Mononuclear cell (primary cell): ENCODE data around the gene MARCHF5. TPM values are rescaled to one million over a fixed set of nuclear protein-coding genes. Genes with fewer than 3 reads are reported as not detected.
"Not testable (repeated sequence)": the region's sequence is repeated elsewhere in the genome, so short reads cannot be mapped to it uniquely, and the experiment has no call there.

ENCODE experiments used
- H3K27me3 ChIP-seq: 2 replicates; pipeline ENCODE4 v1.6.0; 2011; ENCODE audit warnings: low read length, control low read depth; ENCODE audit not compliant: insufficient read depth
- H3K4me1 ChIP-seq: 2 replicates; pipeline ENCODE4 v1.5.1; 2011; ENCODE audit warnings: mild to moderate bottlenecking, low read length, control low read depth; ENCODE audit not compliant: insufficient read depth
- H3K4me3 ChIP-seq: 2 replicates; pipeline ENCODE4 v1.5.1; 2011; ENCODE audit warnings: mild to moderate bottlenecking, low read length, moderate library complexity
- H3K9me3 ChIP-seq: 2 replicates; pipeline ENCODE4 v1.5.1; 2011; ENCODE audit warnings: low read depth, mild to moderate bottlenecking, control low read depth, low read length
- total RNA-seq: library from RNA; depleted of rRNA; stranded (reverse); fragments of >200 nt; gene quantifications from one replicate; pipeline ENCODE4 v1.2.3, GENCODE V29; 2012

MARCHF5 gene
- total RNA-seq, 1 donor = 24.1 TPM

GRCh38 chr10:92290076-92290836, 711 bp upstream of the MARCHF5 start:
- H3K9me3 ChIP-seq = no peaks in the 10 kb centered on the region
- peak overlapping the region; percentile 97 for H3K4me3 ChIP-seq
- H3K4me1 ChIP-seq = peaks cover 28% of the 10 kb centered on the region
- no peaks in the 10 kb centered on the region for H3K27me3 ChIP-seq

- H3K9me3 ChIP-seq = no peaks in the 10 kb centered on the region
- peak overlapping the region; percentile 97 for H3K4me3 ChIP-seq
- H3K4me1 ChIP-seq = peaks cover 28% of the 10 kb centered on the region
Observed at GRCh38 chr10:92291616-92291865, 574 bp downstream of the MARCHF5 start.

DNA sequence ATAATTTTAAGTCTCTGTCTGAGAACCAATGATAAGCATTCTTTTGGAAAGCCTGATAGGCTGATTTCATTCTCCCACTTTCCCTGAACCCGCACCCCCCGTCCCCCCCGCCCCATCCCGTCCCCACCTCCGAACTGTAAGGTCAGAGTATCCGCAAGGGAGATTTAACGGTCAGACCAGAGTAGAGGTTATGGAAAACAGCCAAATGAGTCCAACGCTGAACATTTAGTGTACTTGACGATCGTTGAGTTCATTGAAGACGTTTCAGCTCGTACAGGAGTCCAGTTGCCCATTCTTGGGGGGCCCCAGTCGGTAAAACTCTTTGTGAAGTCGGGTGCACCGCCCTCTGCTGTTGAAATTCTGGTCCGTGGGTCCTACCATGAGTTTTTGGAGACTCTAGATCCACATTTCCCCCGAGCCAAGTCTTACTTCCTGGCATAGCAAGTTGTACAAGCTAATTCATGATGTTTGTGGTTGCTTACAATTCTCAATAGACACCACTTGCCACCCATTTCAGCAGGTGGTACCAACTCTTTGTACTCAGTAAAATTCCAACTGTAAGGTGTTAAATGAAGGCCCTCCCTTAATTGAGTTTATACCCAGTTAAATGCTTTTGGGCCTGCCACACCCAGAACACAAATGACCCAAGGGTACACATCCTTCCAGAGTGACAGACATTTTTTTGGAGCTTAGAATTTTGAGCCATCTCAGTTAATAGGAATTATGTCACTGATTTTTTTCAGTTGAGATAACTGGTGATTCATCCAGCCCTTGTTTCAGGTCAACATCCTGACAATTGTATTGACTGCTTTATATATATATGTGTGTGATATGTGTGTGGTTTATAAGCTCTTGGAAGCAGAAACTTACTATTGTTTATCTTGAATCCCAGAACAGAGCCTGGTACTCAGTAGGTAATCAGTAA, 1.2 kb downstream of the MARCHF5 start:
- Histone ChIP-seq H3K4me1 (peaks cover 28% of the 10 kb centered on the region), H3K9me3 (no peaks in the 10 kb centered on the region), H3K4me3 (peak overlapping the region; percentile 97), H3K27me3 (no peaks in the 10 kb centered on the region)

More at GRCh38 chr10:92291616-92291865, 574 bp downstream of the MARCHF5 start:
- no peaks in the 10 kb centered on the region for H3K27me3 ChIP-seq

GRCh38 chr10:92298487-92298886, 7.5 kb downstream of the MARCHF5 start:
- Histone ChIP-seq H3K27me3 (no peaks in the 10 kb centered on the region), H3K9me3 (no peaks in the 10 kb centered on the region), H3K4me3 (no peak overlapping the region), H3K4me1 (peaks cover 4% of the 10 kb centered on the region)

GRCh38 chr10:92303096-92303495, 12.1 kb downstream of the MARCHF5 start:
- Histone ChIP-seq H3K4me1 (no peaks in the 10 kb centered on the region), H3K4me3 (no peak overlapping the region), H3K27me3 (no peaks in the 10 kb centered on the region), H3K9me3 (no peaks in the 10 kb centered on the region)

DNA sequence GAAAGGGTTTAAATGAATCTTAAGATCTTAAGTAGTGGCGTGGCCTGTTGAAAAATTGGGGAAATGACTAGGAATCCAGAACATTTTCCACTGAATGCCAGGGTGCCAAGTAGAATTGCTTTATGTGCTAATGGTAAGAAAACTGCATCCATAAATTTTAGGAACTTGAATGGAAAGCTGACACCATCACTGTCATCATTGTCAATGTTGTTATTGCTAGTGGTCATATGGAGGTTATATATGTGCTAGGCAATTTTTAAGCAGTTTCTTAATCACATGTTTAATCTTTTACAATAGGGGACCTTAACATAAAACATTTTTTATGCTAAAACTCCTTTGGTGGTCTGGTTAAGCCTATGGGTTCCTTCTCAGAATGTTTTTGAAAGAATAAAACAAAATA, 13.1 kb downstream of the MARCHF5 start:
- Histone ChIP-seq H3K4me1 (no peaks in the 10 kb centered on the region), H3K27me3 (no peaks in the 10 kb centered on the region), H3K4me3 (no peak overlapping the region), H3K9me3 (no peaks in the 10 kb centered on the region)

- H3K27me3 ChIP-seq = no peaks in the 10 kb centered on the region
- H3K4me3 ChIP-seq = no peak overlapping the region
- no peaks in the 10 kb centered on the region for H3K4me1 ChIP-seq
- H3K9me3 ChIP-seq = no peaks in the 10 kb centered on the region
Observed at GRCh38 chr10:92305133-92306072, 14.4 kb downstream of the MARCHF5 start.

GRCh38 chr10:92309272-92309671, 18.3 kb downstream of the MARCHF5 start:
- Histone ChIP-seq H3K27me3 (no peaks in the 10 kb centered on the region), H3K4me1 (no peaks in the 10 kb centered on the region), H3K4me3 (no peak overlapping the region), H3K9me3 (no peaks in the 10 kb centered on the region)

- H3K4me1 ChIP-seq = no peaks in the 10 kb centered on the region
- no peaks in the 10 kb centered on the region for H3K9me3 ChIP-seq
- H3K4me3 ChIP-seq = no peak overlapping the region
- no peaks in the 10 kb centered on the region for H3K27me3 ChIP-seq
Observed at GRCh38 chr10:92313750-92314149, 22.8 kb downstream of the MARCHF5 start.

DNA sequence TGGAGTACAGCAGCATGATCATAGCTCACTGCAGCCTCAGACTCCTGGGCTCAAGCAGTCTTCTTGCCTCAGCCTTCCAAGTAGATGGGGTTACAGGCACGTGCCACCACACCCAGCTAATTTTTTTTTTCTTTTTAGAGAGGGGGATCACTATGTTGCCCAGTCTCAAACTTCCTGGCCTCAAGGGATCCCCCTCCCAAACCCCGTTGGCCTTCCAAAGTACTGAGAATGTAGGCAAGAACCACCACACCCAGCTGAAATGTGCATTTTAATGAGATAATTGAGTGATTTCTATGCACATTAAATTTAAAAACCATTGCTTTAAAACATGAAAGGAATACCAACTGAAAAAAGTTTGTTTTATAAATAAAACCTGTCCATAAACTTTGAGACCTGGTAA, 25.6 kb downstream of the MARCHF5 start:
- Histone ChIP-seq H3K4me1 (no peaks in the 10 kb centered on the region), H3K9me3 (no peaks in the 10 kb centered on the region), H3K27me3 (no peaks in the 10 kb centered on the region), H3K4me3 (no peak overlapping the region)

- H3K4me3 ChIP-seq = no peak overlapping the region
- H3K9me3 ChIP-seq = no peaks in the 10 kb centered on the region
- no peaks in the 10 kb centered on the region for H3K4me1 ChIP-seq
- no peaks in the 10 kb centered on the region for H3K27me3 ChIP-seq
Observed at GRCh38 chr10:92323079-92323478, 32.1 kb downstream of the MARCHF5 start.

DNA sequence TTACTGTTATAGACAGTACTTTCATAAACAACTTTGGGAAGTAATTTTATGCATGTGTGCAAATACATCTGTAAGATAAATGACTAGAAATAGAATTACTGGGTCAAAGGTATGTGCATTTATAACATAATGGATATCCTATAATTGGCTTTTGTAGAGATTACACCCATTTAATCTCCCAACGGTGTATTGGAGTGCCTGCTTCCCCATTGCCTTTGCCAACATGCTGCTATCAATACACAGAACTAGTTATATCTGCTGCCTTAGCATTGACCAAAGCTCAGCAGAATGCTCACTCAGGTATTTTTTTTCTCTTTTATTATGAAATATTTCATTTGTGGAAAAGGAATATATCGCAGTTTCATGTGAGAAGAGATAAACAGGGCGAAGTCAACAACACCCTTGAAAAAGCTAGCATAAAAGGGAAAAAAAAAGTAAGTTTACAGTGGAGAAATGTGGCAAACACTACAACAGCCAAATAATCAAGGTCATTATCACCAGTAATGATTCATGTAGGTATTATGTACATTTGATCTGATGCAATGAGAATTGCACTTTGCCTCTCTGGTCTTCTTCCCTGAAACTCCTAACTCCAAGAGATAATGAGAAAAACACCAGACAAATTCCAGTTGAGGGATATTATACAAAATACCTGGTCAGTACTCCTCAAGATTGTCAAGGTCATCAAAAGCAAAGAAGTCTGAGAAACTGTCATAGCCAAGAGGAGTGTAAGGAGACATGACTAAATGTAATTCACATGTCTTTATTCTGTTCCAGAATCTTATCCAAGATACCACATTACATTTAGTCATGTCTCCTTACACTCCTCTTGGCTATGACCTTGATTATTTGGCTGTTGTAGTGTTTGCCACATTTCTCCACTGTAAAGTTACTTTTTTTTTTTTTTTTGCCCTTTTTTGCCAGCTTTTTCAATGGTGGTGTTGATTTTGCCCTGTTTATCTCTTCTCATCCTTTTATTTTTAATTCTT, 36.8 kb downstream of the MARCHF5 start:
- no peak overlapping the region for H3K4me3 ChIP-seq
- H3K4me1 ChIP-seq = no peaks in the 10 kb centered on the region
- H3K9me3 ChIP-seq = no peaks in the 10 kb centered on the region
- no peaks in the 10 kb centered on the region for H3K27me3 ChIP-seq

DNA sequence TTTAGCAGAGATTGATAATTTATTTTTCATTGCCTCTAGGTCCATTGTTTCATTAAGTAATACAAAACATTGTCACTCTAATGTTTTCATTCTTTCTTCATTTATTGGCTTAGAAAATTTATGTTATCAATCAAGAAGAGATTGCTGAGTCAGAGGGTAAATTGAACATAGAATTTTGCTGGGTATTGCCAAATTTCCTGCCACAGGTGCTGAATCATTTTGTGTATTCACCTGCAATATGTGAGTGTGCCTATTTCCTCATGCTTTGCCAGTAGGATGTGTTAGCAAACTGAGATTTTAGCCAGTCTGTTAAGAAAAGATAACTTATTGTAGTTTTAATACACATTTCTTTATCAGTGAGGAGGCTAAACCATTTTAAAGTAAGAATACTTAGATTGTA, 38.0 kb downstream of the MARCHF5 start:
- Histone ChIP-seq H3K9me3 (no peaks in the 10 kb centered on the region), H3K4me3 (no peak overlapping the region), H3K27me3 (no peaks in the 10 kb centered on the region), H3K4me1 (no peaks in the 10 kb centered on the region)

- H3K27me3 ChIP-seq, H3K4me1 ChIP-seq, H3K9me3 ChIP-seq, H3K4me3 ChIP-seq: not testable (repeated sequence)
Observed at GRCh38 chr10:92329927-92330326, 39.0 kb downstream of the MARCHF5 start.
